HG03066 (cell line): Measurements from ENCODE around the gene ATM.
A peak's percentile ranks its signal among the peaks of the same experiment; 100 is the strongest.

Experiments
- ATAC-seq: cut with Tn5 transposase; IDR thresholded peaks from one replicate; pipeline ENCODE4 v1.9.1; 2021; ENCODE audit warnings: low read depth; ENCODE audit not compliant: unreplicated experiment

The ATM gene, protein sequence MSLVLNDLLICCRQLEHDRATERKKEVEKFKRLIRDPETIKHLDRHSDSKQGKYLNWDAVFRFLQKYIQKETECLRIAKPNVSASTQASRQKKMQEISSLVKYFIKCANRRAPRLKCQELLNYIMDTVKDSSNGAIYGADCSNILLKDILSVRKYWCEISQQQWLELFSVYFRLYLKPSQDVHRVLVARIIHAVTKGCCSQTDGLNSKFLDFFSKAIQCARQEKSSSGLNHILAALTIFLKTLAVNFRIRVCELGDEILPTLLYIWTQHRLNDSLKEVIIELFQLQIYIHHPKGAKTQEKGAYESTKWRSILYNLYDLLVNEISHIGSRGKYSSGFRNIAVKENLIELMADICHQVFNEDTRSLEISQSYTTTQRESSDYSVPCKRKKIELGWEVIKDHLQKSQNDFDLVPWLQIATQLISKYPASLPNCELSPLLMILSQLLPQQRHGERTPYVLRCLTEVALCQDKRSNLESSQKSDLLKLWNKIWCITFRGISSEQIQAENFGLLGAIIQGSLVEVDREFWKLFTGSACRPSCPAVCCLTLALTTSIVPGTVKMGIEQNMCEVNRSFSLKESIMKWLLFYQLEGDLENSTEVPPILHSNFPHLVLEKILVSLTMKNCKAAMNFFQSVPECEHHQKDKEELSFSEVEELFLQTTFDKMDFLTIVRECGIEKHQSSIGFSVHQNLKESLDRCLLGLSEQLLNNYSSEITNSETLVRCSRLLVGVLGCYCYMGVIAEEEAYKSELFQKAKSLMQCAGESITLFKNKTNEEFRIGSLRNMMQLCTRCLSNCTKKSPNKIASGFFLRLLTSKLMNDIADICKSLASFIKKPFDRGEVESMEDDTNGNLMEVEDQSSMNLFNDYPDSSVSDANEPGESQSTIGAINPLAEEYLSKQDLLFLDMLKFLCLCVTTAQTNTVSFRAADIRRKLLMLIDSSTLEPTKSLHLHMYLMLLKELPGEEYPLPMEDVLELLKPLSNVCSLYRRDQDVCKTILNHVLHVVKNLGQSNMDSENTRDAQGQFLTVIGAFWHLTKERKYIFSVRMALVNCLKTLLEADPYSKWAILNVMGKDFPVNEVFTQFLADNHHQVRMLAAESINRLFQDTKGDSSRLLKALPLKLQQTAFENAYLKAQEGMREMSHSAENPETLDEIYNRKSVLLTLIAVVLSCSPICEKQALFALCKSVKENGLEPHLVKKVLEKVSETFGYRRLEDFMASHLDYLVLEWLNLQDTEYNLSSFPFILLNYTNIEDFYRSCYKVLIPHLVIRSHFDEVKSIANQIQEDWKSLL (N-terminal part only)

DNA sequence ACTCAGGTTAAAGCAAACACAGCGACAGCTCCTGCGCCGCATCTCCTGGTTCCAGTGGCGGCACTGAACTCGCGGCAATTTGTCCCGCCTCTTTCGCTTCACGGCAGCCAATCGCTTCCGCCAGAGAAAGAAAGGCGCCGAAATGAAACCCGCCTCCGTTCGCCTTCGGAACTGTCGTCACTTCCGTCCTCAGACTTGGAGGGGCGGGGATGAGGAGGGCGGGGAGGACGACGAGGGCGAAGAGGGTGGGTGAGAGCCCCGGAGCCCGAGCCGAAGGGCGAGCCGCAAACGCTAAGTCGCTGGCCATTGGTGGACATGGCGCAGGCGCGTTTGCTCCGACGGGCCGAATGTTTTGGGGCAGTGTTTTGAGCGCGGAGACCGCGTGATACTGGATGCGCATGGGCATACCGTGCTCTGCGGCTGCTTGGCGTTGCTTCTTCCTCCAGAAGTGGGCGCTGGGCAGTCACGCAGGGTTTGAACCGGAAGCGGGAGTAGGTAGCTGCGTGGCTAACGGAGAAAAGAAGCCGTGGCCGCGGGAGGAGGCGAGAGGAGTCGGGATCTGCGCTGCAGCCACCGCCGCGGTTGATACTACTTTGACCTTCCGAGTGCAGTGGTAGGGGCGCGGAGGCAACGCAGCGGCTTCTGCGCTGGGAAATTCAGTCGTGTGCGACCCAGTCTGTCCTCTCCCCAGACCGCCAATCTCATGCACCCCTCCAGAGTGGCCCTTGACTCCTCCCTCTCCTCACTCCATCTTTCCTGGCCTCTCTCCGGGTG, at the start of gene ATM, which contains the start of gene NPAT:
Gene ATM, plus strand, starts transcription at position 494 of the 774 bp plus-strand sequence. CDS start 4,558 bp downstream, outside the sequence.
Gene NPAT, minus strand, starts transcription at position 65 of the 774 bp plus-strand sequence. CDS start 102 bp downstream, outside the sequence.
- ATAC-seq, result peak; percentile 70

DNA sequence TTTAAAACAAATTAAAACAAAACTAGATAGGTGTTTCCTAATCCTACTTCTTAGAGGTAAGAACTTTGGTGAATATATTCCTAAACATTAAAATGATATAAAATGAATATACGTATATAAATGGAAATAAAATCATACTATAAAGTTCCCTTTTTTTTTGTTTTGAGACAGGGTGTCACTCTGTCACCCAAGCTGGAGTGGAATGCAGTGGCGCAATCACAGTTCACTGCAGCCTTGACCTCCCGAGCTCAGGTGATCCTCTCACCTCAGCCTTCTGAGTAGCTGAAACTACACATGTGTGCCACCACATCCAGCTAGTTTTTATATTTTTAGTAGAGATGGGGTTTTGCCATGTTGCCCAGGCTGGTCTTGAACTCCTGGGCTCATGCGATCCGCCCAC, 45.3 kb upstream of the ATM start:
- no peak for ATAC-seq

DNA sequence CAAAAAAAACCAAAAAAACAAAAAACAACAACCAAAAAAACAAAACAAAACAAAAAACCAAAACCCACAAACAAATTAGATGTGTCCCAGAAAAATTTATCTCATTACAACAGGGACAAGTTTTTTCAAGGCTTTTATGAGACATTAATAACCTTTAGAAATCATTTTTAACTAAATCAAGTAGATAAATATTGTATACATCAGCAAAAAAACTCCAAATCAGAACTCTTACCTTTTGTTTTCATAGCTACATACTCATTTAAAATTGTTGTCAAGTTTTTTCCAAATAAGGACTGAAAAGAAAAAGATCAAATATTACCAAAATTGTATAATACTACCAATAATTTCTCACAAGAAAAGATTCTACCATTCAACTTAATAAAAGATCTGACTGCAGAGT, 29.1 kb upstream of the ATM start:
- ATAC-seq, result no peak

DNA sequence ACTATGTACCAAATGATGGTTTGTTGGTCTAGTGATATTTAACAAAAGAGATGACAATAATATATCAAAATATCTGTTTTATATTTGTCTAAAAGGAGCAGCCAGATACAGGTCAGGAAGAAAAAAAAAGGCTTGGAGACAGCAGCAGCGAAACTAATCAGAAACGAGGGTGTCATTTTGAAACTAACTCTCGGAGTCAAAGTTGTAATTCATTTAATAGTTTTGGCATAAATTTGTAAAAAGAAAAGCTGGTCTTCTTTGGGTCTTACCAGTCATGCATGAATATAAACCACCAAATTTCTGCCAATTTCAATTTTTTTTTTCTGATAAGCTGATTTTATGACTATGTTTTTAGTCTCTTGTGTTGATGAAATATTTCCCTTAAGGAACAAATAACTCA, 26.0 kb upstream of the ATM start:
- ATAC-seq, result no peak

DNA sequence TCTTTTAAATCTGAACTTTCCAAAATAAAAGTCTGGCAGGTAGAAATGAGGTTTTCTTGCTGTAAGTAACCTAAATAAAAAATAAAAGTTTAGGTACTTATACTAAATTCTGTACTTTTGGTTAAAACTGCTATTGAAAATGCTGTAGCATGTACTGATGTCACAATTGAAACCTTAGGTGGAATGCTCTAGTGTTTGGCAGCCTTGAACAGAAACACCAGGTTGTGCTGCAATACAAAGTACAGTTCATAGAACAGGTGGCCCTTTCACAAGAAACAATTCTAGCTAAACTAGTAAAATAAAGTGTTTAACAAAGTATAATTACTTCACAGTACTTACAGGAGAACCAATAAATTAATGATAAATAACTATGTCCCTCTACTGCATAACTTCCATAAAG, 25.5 kb upstream of the ATM start:
- ATAC-seq, result no peak

DNA sequence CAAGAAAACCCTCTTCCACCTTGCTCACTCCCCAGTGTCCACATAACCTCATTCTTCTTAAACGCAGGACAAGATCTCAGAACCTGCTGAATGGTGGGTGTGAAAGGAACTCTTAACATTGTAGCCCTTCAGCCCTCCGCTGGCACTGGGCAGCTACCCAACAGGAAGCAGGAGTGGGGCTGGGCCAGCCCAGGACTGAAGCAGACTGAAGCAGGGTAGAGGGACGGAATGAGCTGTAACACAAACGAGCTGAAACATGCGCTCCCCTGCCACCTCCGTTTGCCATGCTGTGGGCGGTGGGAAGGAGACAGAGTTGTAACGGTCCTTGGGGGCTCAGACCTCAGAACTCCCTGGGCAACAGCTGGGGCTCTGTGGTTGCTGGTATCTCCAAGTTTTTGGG, 24.0 kb upstream of the ATM start:
- ATAC-seq, result no peak

DNA sequence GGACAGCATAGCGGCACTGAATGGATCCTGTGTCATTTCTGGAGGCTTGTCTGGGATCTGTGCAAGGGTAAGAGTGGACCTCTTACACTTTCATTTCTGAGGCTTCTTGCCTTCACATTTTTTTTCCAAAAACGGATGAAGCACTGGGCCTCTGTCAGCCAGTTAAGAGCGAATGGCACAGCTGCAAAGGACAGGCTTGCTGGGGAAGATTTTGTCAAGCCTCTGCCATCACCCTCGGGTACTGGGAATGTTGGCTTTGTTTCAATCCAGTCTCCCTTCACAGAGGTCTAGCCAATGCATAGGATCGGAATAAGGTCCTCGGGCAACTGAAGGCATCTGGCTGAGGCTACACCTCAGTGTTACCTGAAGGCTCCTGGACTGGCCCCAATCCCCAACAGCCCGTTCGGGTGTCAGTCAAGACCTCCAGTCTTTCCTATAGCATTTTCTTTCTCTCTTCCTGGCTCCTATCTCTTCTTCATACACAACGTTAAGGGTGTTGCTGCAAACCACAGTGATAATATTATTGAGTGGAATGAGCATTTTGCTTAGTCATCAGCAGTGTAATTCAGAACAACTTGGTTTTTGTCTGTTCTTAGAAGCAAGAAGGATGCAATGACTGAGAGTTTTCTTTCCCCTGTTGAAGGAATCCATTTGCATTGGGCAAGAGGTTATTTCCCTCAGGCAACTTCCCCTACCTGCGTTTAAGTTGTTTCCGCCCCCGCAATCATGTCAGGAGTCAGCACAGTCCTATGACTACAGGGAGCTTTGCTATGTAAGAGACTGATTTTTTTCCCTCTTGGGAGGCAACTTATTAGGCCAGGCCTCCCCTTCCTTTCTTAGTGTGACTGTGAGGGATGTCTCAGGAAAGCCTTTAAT, 23.2 kb upstream of the ATM start:
- peak; percentile 67 for ATAC-seq

DNA sequence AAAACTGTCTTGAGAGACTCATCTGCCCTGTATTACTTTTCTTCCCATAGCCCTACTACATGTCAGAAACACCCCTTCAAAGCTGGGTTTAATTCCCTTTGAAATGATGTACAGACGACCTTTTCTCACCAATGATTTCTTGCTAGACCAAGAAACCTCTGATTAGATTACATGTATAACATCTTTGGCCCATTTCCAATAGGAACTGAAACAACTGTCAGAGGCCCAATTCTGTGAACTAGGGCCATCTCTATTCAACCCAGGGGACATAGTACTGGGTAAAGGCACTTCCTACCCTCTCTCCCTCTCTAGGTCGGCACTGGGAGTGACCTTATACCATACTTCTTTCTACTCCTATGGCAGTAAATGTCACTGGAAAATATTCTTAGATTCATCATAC, 19.8 kb upstream of the ATM start:
- ATAC-seq, result no peak

DNA sequence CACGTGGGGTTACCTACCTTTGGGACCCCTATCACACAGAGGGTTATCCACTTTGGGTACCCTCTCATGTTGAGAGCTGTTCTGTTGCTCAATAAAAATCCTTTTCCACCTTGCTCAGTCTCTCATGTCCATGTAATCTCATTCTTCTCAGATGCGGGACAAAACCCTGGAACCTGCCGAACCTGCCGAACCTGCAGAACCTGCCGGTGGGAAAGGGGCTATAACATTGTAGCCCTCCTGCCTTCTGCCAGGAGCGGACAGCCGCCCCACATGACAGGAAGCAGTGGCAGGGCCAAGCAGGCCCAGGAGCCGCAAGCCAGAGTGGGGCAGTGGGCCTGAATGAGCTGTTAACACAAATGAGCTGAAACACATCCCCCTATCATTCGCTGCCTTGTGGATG, 18.5 kb upstream of the ATM start:
- no peak for ATAC-seq

DNA sequence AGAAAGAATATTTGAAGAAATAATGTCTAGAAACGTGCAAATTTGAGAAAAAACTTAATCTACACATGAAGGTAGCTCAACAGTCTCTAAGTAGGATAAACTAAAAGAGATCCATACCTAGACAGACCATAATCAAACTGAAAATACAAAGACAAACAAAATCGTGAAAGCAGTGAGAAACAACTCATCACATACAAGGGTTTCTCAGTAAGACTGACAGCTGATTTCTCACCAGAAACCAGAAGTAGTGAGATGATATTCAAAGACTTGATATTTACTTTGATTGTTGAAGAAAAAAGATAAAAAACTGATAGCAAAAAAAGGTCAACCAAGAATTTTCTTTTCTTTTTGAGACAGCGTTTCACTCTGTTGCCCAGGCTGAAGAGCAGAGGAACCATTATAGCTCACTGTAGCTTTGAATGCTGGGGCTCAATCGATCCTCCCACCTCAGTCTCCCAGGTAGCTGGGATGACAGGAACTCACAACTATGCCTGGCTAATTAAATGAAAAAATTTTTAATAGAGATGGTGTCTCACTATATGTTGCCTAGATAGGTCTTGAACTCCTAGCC, 17.9 kb upstream of the ATM start:
- no peak for ATAC-seq

DNA sequence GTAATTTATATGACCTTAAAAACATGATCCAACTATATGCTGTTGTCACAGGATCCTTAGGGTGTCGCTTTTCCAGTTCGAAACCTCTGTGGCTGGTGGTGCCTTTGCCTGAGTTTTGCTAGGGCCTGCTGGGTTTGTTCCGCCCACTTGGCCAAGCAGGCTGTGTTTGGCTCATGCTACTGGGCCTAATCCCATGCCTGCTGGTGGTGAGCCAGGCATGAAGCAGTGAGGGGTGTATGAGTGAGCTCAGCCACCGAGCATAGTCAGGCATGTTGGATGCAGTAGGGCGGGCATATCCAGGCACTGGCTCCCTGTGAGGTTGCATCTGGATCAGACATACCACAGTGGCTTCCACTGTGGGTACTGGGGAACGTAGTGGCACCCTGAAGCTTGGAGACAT, 16.7 kb upstream of the ATM start:
- ATAC-seq, result no peak

DNA sequence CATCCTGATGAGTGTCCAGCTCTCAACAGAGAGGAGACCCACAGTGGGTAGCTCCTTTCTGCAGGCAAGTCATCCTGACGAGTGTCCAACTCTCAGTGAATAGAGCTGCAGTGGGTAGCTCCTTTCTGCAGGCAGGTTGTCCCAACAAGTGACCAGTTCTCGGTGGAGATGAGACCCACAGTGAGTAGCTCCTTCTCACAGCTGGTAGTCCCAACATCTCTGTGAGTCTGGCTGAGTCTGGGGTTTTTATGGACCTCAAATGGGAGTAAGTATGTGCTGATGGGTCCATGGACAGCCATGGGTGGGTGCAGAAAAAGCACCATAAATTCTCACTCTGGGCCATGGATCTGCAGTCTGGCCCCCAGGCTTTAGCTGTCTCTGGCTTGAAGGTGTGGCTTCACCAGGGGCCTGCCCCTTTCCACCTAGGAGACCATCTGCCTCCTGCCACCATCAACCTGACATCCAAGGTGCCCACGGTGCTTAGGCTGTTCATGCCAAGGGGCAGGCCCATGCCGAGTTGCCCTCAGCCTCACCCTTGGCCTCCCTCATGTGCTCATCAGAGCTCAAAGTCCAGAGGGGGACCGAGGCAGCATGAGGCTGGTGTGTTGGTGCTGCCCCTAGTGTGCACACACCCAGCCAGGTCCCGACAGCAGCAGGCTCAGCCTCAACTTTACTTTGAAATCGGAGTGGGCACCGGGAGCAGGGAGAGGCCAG, 15.7 kb upstream of the ATM start:
- no peak for ATAC-seq

DNA sequence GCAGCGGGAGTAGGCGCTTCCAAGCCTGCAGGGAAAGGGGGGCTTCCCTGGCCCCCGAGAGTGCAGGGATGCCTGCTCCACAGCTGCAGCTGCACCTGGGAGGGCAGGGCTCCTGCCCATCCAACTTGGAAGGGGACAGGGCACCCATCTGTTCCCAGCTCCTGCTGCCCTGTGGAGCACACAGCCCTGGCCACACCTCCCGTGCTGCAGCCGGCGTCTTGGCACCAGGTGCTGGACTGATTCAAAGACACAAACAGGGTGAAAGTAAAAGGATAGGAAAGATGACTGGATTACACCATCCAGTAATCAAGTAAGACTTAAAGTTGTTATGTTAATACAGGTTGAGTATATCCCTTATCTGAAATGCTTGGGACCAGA, 15.2 kb upstream of the ATM start:
- ATAC-seq, result no peak

DNA sequence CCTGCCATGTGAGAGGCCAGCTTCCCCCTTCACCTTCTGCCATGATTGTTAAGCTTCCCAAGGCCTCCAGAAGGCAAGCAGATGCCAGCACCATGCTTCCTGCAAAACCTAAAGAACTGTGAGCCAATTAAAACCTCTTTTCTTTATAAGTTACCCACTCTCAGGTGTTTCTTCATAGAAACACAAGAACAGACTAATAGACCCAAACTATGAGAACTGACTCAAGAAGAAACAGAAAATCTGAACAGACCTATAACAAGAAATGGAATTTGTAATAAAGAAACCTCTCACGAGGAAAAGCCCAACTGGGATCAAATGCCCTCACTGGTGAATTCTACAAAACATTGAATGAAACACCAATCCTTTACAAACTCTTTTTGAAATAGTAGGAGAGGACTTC, 12.4 kb upstream of the ATM start:
- no peak for ATAC-seq

DNA sequence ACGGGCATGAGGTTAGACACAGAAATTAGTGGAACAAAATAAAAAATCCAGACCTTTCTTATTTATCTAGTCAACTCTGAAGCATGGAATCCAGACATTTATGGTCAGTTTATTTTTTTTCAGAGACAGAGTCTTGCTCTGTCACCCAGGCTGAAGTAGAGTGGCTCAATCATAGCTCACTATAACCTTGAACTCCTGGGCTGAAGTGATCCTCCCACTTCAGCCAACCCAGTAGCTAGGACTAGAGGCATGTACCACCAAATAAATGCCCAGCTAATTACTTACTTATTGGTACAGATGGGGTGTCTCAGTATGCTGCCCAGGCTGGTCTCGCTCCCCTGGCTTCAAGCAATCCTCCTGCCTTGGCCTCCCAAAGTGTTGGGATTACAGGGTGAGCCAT, 9.1 kb upstream of the ATM start:
- no peak for ATAC-seq

DNA sequence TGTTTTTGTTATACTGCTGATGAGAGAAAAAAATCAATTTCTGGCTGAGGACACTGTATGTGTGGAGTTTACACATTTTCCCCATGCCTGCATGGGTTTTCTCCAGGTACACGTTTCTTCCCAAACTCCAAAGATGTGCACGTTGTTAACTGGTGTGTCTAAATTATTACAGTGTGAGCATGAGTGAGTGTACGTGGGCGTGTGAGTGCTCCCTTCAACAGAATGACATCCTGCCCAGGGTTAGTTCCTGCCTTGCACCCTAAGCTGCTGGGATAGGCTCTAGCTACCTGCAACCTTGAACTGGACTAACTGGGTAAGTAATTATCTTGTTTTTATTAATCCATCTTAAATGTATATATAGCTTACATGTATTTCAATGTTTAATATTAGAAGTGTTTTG, 5.9 kb upstream of the ATM start:
- ATAC-seq, result no peak

DNA sequence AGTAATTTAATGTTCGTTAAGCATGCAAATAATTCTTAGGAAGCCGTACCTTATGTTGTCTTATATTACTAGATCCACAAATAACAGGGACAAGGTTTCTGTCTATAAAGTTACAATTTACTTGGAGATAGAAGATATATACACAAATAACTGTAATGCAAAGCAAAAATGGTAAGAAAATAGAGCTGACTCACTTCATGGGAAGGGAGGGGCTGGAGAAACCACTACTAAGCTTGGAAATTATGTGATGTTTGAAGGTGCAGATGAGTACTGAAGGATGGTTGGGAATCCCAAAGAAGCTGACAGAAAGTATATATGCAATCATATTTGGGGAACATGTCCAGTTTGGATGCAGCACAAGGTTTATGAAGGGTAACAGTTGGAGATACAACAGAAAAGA, 4.4 kb upstream of the ATM start:
- ATAC-seq, result no peak
